Right atrium auricular region (tissue), 2 donors: ENCODE results near the gene HYAL4. TPM values are rescaled to one million over a fixed set of nuclear protein-coding genes. Genes with fewer than 3 reads are reported as not detected.
"Not testable (repeated sequence)": the region's sequence is repeated elsewhere in the genome, so short reads cannot be mapped to it uniquely, and the experiment has no call there.

Source experiments
- DNase-seq: peaks from one replicate; pipeline ENCODE4 v3.0.0-alpha.2; 2019; ENCODE audit warnings: low spot score
- H3K27ac ChIP-seq, 2 donors: fragments of 200-600 bp; sonication (generic); 1 replicate in 1 of 2; 2 replicates in 1 of 2; pipeline ENCODE4 v1.5.1; 2016 to 2019
- H3K27me3 ChIP-seq, 2 donors: fragments of 200-600 bp; sonication (generic); one replicate each; pipeline versions ENCODE4 v1.5.1 to v1.6.0; 2017 to 2019
- H3K36me3 ChIP-seq: fragments of 200-600 bp; sonication (generic); one replicate; pipeline ENCODE4 v1.5.1; 2016
- H3K4me1 ChIP-seq, 2 donors: fragments of 200-600 bp; sonication (generic); one replicate each; pipeline versions ENCODE4 v1.5.1 to v1.6.0; 2017 to 2019
- H3K4me3 ChIP-seq, 2 donors: fragments of 200-600 bp; sonication (generic); 1 replicate in 1 of 2; 2 replicates in 1 of 2; pipeline ENCODE4 v1.5.1; 2017 to 2019; ENCODE audit warnings: mild to moderate bottlenecking in 1 of 2, moderate library complexity in 1 of 2
- H3K9me3 ChIP-seq, 2 donors: fragments of 200-600 bp; sonication (generic); one replicate each; pipeline ENCODE4 v1.5.1; 2019
- CTCF ChIP-seq, 2 donors: fragments of 200-600 bp; sonication (generic); IDR thresholded peaks; one replicate each; pipeline ENCODE4 v1.5.1; 2019; ENCODE audit warnings: antibody characterized with exemption in 2 of 2
- total RNA-seq, 2 donors: library from RNA; depleted of rRNA; stranded (reverse); fragments of >200 nt; gene quantifications; one replicate each; pipeline ENCODE4 v1.1.0, GENCODE V29; 2016

Gene HYAL4
- total RNA-seq, 2 donors from 2014 or later = 0.28 TPM; not detected in 1

GRCh38 chr7:123802249-123802648, 42.7 kb upstream of the HYAL4 start:
- no peak for TF ChIP-seq CTCF (IDR thresholded peaks at IDR 0.05)

GRCh38 chr7:123805287-123805686, 39.7 kb upstream of the HYAL4 start:
- no peaks in the 10 kb centered on the region for H3K4me1 ChIP-seq
- H3K27me3 ChIP-seq = no peaks in the 10 kb centered on the region
- DNase-seq = no peak
- H3K4me3 ChIP-seq = no peak overlapping the region
- H3K36me3 ChIP-seq = no peaks in the 10 kb centered on the region
- peaks cover 0 to 14% of the 10 kb centered on the region in 2 donors for H3K9me3 ChIP-seq
- no peak for TF ChIP-seq CTCF (IDR thresholded peaks at IDR 0.05)
- H3K27ac ChIP-seq = no peak overlapping the region

More at GRCh38 chr7:123802249-123802648, 42.7 kb upstream of the HYAL4 start:
- no peak overlapping the region for H3K27ac ChIP-seq
- no peaks in the 10 kb centered on the region for H3K9me3 ChIP-seq
- no peak for DNase-seq
- no peaks in the 10 kb centered on the region for H3K27me3 ChIP-seq
- no peaks in the 10 kb centered on the region for H3K36me3 ChIP-seq
- no peak overlapping the region for H3K4me3 ChIP-seq
- peaks cover 0 to 5% of the 10 kb centered on the region in 2 donors for H3K4me1 ChIP-seq

GRCh38 chr7:123809471-123809870, 35.5 kb upstream of the HYAL4 start:
- Histone ChIP-seq H3K4me3 (no peak overlapping the region), H3K36me3 (no peaks in the 10 kb centered on the region), H3K27me3 (no peaks in the 10 kb centered on the region), H3K9me3 (peaks cover 0 to 19% of the 10 kb centered on the region in 2 donors), H3K4me1 (no peaks in the 10 kb centered on the region), H3K27ac (no peak overlapping the region)
- no peak for DNase-seq
- no peak for TF ChIP-seq CTCF (IDR thresholded peaks at IDR 0.05)

GRCh38 chr7:123811056-123811455, 33.9 kb upstream of the HYAL4 start:
- TF ChIP-seq CTCF (IDR thresholded peaks at IDR 0.05) = no peak
- Histone ChIP-seq H3K27ac (no peak overlapping the region), H3K27me3 (no peaks in the 10 kb centered on the region), H3K4me3 (no peak overlapping the region), H3K9me3 (peaks cover 0 to 19% of the 10 kb centered on the region in 2 donors), H3K36me3 (no peaks in the 10 kb centered on the region), H3K4me1 (no peaks in the 10 kb centered on the region)
- no peak for DNase-seq

- Histone ChIP-seq H3K9me3 (no peaks in the 10 kb centered on the region), H3K27me3 (no peaks in the 10 kb centered on the region), H3K4me1 (no peaks in the 10 kb centered on the region), H3K36me3 (no peaks in the 10 kb centered on the region), H3K4me3 (no peak overlapping the region), H3K27ac (no peak overlapping the region)
- no peak for TF ChIP-seq CTCF (IDR thresholded peaks at IDR 0.05)
- no peak for DNase-seq
Observed at GRCh38 chr7:123816916-123817315, 28.1 kb upstream of the HYAL4 start.

GRCh38 chr7:123819001-123819400, 26.0 kb upstream of the HYAL4 start:
- TF ChIP-seq CTCF (IDR thresholded peaks at IDR 0.05) = no peak
- DNase-seq = no peak
- Histone ChIP-seq H3K27me3 (no peaks in the 10 kb centered on the region), H3K4me3 (no peak overlapping the region), H3K36me3 (no peaks in the 10 kb centered on the region), H3K27ac (no peak overlapping the region), H3K9me3 (no peaks in the 10 kb centered on the region), H3K4me1 (no peaks in the 10 kb centered on the region)

- not testable (repeated sequence) for DNase-seq, H3K9me3 ChIP-seq, H3K4me3 ChIP-seq, H3K27ac ChIP-seq, H3K27me3 ChIP-seq, H3K4me1 ChIP-seq, H3K36me3 ChIP-seq
Observed at GRCh38 chr7:123819795-123820194, 25.2 kb upstream of the HYAL4 start.
